PC-3 (cell line): Measurements from ENCODE around the gene EAF1. TPM values are rescaled to one million over a fixed set of nuclear protein-coding genes. Genes with fewer than 3 reads are reported as not detected.
A peak's percentile ranks its signal among the peaks of the same experiment; 100 is the strongest.

Source experiments
- ATAC-seq: fragments of 200-7000 bp; cut with Tn5 transposase; 2 replicates; pipeline ENCODE4 v1.9.1; 2020; ENCODE audit warnings: mild to moderate bottlenecking, moderate library complexity
- BruUV-seq: library from RNA; stranded (reverse); fragments of 400-500 nt; replicated peaks from 2 replicates; lab custom pipeline; 2021; lab: Mats Ljungman, UMichigan
- CTCF ChIA-PET: fragments of 300-600 bp; sonication (Branson Sonifier 250); formaldehyde crosslinking; loops from one replicate; lab custom pipeline; 2022; ENCODE audit warnings: antibody characterized with exemption; lab: Charles Lee
- POLR2A ChIA-PET: fragments of 300-600 bp; sonication (Branson Sonifier 250); formaldehyde crosslinking; loops from one replicate; lab custom pipeline; 2022; ENCODE audit warnings: antibody characterized with exemption; ENCODE audit not compliant: unreplicated experiment; lab: Charles Lee
- DNase-seq: peaks from one replicate; pipeline ENCODE4 v3.0.0-alpha.2; 2015
- H2AFZ ChIP-seq: fragments of 300-600 bp; sonication (generic); 2 replicates; pipeline ENCODE4 v1.6.0; 2016; ENCODE audit warnings: antibody characterized with exemption, low read length
- H3F3A ChIP-seq: fragments of 300-600 bp; sonication (generic); one replicate; pipeline ENCODE4 v1.6.0; 2017; ENCODE audit warnings: antibody characterized with exemption, low read length, control low read depth, mild to moderate bottlenecking; ENCODE audit not compliant: unreplicated experiment
- H3K27ac ChIP-seq: fragments of 300-600 bp; sonication (generic); 2 replicates; pipeline ENCODE4 v1.5.1; 2016; ENCODE audit warnings: mild to moderate bottlenecking, low read length
- H3K27me3 ChIP-seq: fragments of 300-600 bp; sonication (generic); 2 replicates; pipeline ENCODE4 v1.6.1; 2016; ENCODE audit warnings: low read length, mixed read lengths
- H3K36me3 ChIP-seq: fragments of 300-600 bp; sonication (generic); 2 replicates; pipeline ENCODE4 v1.6.1; 2016; ENCODE audit warnings: low read depth, mixed run types, low read length, mixed read lengths
- H3K4me1 ChIP-seq: fragments of 300-600 bp; sonication (generic); 2 replicates; pipeline ENCODE4 v1.5.1; 2016; ENCODE audit warnings: low read length; ENCODE audit not compliant: insufficient read depth
- H3K4me2 ChIP-seq: fragments of 300-600 bp; sonication (generic); 2 replicates; pipeline ENCODE4 v1.6.0; 2016; ENCODE audit warnings: low read length
- H3K4me3 ChIP-seq: fragments of 300-600 bp; sonication (generic); 2 replicates; pipeline ENCODE4 v1.5.1; 2016; ENCODE audit warnings: mild to moderate bottlenecking, low read length, mixed read lengths
- H3K79me2 ChIP-seq: fragments of 300-600 bp; sonication (generic); 2 replicates; pipeline ENCODE4 v1.6.1; 2017; ENCODE audit warnings: low read length, mixed read lengths
- H3K9ac ChIP-seq: fragments of 300-600 bp; sonication (generic); 2 replicates; pipeline ENCODE4 v1.6.0; 2016; ENCODE audit warnings: mild to moderate bottlenecking, low read length
- H3K9me2 ChIP-seq: fragments of 300-600 bp; sonication (generic); replicated peaks from 2 replicates; pipeline ENCODE4 v1.6.1; 2016; ENCODE audit warnings: mixed run types, low read length, mixed read lengths
- H3K9me3 ChIP-seq: fragments of 300-600 bp; sonication (generic); 2 replicates; pipeline ENCODE4 v1.6.1; 2016; ENCODE audit warnings: low read length, mixed read lengths
- H4K20me1 ChIP-seq: fragments of 300-600 bp; sonication (generic); 2 replicates; pipeline ENCODE4 v1.6.1; 2016; ENCODE audit warnings: low read length, mixed read lengths
- CTCF ChIP-seq: fragments of 300-600 bp; sonication (generic); conservative IDR thresholded peaks from 2 replicates; pipeline ENCODE4 v1.5.1; 2017; ENCODE audit warnings: antibody characterized with exemption, low read depth, mild to moderate bottlenecking, low read length
- EZH2 ChIP-seq: fragments of 300-600 bp; sonication (generic); IDR thresholded peaks from one replicate; pipeline ENCODE4 v1.6.1; 2017; ENCODE audit warnings: antibody characterized with exemption, mild to moderate bottlenecking, low read length; ENCODE audit not compliant: unreplicated experiment
- EZH2phosphoT487 ChIP-seq: fragments of 300-600 bp; sonication (generic); IDR thresholded peaks from 2 replicates; pipeline ENCODE4 v1.6.1; 2018; ENCODE audit warnings: mild to moderate bottlenecking, antibody characterized with exemption, low read length, borderline replicate concordance
- intact Hi-C: fragments of 100-400 bp; cut with micrococcal nuclease; formaldehyde crosslinking; loops from 2 replicates; pipeline ENCODE4 v1.9.0; 2023
- total RNA-seq: library from RNA; depleted of rRNA; stranded (reverse); fragments of >200 nt; gene quantifications from 2 replicates; pipeline ENCODE4 v1.2.3, GENCODE V29; 2014

EAF1 gene
- total RNA-seq, 1 experiment from 2014 or later: 35.3 TPM

GRCh38 chr3:15420871-15421270, 6.5 kb upstream of the EAF1 start:
- no peaks in the 10 kb centered on the region for H4K20me1 ChIP-seq
- no peak for TF ChIP-seq CTCF
- no peak for TF ChIP-seq EZH2phosphoT487
- TF ChIP-seq EZH2: no peak
- POLR2A ChIA-PET: no interaction called here

GRCh38 chr3:15426579-15427118, 749 bp upstream of the EAF1 start:
- Histone ChIP-seq H3K4me1 (peaks cover 20% of the 10 kb centered on the region), H2AFZ (peak overlapping the region; percentile 99), H3K27ac (peak overlapping the region; percentile 54), H3K9me3 (no peaks in the 10 kb centered on the region), H3K27me3 (no peaks in the 10 kb centered on the region), H3F3A (no peaks in the 10 kb centered on the region), H3K36me3 (peaks cover 9% of the 10 kb centered on the region; the same call in 1 of the 2 replicates), H3K9me2 (no peaks in the 10 kb centered on the region), H3K9ac (peak overlapping the region; percentile 96), H3K79me2 (peaks cover 68% of the 10 kb centered on the region), H4K20me1 (peaks cover 12% of the 10 kb centered on the region), H3K4me3 (peak overlapping the region; percentile 100), H3K4me2 (peak overlapping the region; percentile 94)
- intact Hi-C loops: no loop called here
- BruUV-seq: no TSS peak
- TF ChIP-seq EZH2 (no peak), CTCF (no peak), EZH2phosphoT487 (no peak)
- CTCF ChIA-PET: no interaction called here
- DNase-seq (no peak), ATAC-seq (no peak)
- POLR2A ChIA-PET: no interaction called here

More at GRCh38 chr3:15420871-15421270, 6.5 kb upstream of the EAF1 start:
- Histone ChIP-seq H3K4me1 (no peaks in the 10 kb centered on the region), H3K9ac (no peak overlapping the region), H3K27ac (no peak overlapping the region), H3F3A (no peaks in the 10 kb centered on the region), H3K4me3 (no peak overlapping the region), H3K9me3 (no peaks in the 10 kb centered on the region), H3K4me2 (no peak overlapping the region), H3K9me2 (no peaks in the 10 kb centered on the region), H3K79me2 (peaks cover 13% of the 10 kb centered on the region), H2AFZ (no peak overlapping the region), H3K36me3 (peaks cover 17% of the 10 kb centered on the region), H3K27me3 (no peaks in the 10 kb centered on the region)
- DNase-seq: peak; percentile 28
- CTCF ChIA-PET: no interaction called here
- intact Hi-C loops: no loop called here
- BruUV-seq: no TSS peak
- peak; percentile 64 for ATAC-seq

DNA sequence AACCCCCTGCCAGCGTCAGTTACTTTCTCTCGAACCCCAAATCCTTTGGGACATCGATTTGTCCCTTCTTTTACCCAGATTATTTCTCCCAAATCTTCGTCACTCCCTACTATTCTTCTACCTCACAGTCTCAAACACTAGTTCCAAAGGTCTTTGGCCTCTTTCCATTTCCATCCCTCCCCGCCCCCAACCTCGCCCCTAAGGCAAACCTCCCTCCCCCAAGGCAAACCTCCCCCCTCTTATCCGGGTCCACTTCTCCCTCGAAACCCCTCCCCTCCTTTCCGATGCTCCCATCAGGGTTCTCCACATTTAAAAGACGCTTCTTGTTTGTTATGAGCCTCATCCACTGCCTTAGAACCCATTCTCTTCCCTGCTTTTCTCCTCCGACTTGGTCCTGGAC, 583 bp downstream of the EAF1 start:
- no peaks in the 10 kb centered on the region for H3K9me3 ChIP-seq
- H3K27me3 ChIP-seq: no peaks in the 10 kb centered on the region
- intact Hi-C loops: loop anchor here (1.0 to 2.0 kb wide), 2 partner anchors 129 to 159 kb away; no protein-coding TSS in a partner anchor
- peaks cover 12% of the 10 kb centered on the region for H4K20me1 ChIP-seq
- TF ChIP-seq CTCF: no peak
- no peak for TF ChIP-seq EZH2
- no peak for TF ChIP-seq EZH2phosphoT487
- H2AFZ ChIP-seq: peak overlapping the region; percentile 99
- peak overlapping the region; percentile 100 for H3K4me3 ChIP-seq
- no TSS peak for BruUV-seq
- ATAC-seq (peak; percentile 11; the same call in 1 of the 2 replicates), DNase-seq (no peak)
- H3K79me2 ChIP-seq: peaks cover 68% of the 10 kb centered on the region
- H3K9ac ChIP-seq: peak overlapping the region; percentile 96
- peak overlapping the region; percentile 94 for H3K4me2 ChIP-seq
- H3K27ac ChIP-seq: peak overlapping the region; percentile 54; the same call in 1 of the 2 replicates
- H3K9me2 ChIP-seq: no peaks in the 10 kb centered on the region
- no peaks in the 10 kb centered on the region for H3F3A ChIP-seq
- H3K4me1 ChIP-seq: peaks cover 20% of the 10 kb centered on the region
- ChIA-PET CTCF (no interaction called here), POLR2A (no interaction called here)
- peaks cover 18% of the 10 kb centered on the region; the same call in 1 of the 2 replicates for H3K36me3 ChIP-seq
